Keratinocyte (primary cell): Measurements from ENCODE around the gene KLC1.

ENCODE experiments used
- EZH2 ChIP-seq: IDR thresholded peaks from one replicate; pipeline ENCODE4 v1.6.1; 2012; ENCODE audit warnings: inconsistent platforms, mild to moderate bottlenecking, low read length, moderate library complexity
- TF ChIP-seq, protein P1 (sequence below), 3 experiments: IDR thresholded peaks in 1 of 3; conservative IDR thresholded peaks in 1 of 3; optimal IDR thresholded peaks in 1 of 3; 2 replicates in 2 of 3; 3 replicates in 1 of 3; pipeline versions ENCODE3 to v1.5.1; 2011; ENCODE audit warnings: low read length in 3 of 3, mild to moderate bottlenecking in 3 of 3, moderate library complexity in 2 of 3, control low read depth in 1 of 3, inconsistent platforms in 1 of 3; ENCODE audit not compliant: insufficient read depth in 2 of 3; ENCODE audit errors: extremely low read depth in 1 of 3

DNA sequence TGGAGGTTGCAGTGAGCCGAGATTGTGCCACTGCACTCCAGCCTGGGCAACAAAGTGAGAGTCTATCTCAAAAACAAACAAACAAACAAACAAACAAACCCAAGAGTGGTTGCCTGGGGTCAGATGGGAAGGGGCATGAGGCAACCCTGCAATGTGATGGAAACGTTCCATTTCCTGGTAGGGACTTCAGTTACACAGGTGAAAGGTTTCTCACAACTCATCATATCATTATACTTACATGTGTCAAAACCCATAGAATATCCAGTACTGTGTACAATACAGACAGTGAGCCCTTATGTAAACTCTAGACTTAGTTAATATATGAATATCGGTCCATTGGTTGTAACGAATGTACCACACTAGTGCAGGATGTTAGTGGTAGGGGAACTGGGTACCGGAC is 7.2 kb upstream of the KLC1 start:
- TF ChIP-seq, protein P1, sequence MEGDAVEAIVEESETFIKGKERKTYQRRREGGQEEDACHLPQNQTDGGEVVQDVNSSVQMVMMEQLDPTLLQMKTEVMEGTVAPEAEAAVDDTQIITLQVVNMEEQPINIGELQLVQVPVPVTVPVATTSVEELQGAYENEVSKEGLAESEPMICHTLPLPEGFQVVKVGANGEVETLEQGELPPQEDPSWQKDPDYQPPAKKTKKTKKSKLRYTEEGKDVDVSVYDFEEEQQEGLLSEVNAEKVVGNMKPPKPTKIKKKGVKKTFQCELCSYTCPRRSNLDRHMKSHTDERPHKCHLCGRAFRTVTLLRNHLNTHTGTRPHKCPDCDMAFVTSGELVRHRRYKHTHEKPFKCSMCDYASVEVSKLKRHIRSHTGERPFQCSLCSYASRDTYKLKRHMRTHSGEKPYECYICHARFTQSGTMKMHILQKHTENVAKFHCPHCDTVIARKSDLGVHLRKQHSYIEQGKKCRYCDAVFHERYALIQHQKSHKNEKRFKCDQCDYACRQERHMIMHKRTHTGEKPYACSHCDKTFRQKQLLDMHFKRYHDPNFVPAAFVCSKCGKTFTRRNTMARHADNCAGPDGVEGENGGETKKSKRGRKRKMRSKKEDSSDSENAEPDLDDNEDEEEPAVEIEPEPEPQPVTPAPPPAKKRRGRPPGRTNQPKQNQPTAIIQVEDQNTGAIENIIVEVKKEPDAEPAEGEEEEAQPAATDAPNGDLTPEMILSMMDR (optimal IDR thresholded peaks at IDR 0.05 in 1 of 3, IDR thresholded peaks at IDR 0.05 in 1 of 3, conservative IDR thresholded peaks at IDR 0.05 in 1 of 3; ENCODE audit: extremely low read depth in 1 of 3, insufficient read depth in 2 of 3, low read length in 3 of 3) = no peak
- TF ChIP-seq EZH2 = no peak
